Renal cortical epithelial cell (primary cell): ENCODE measurements around the gene SURF4. TPM values are rescaled to one million over a fixed set of nuclear protein-coding genes. Genes with fewer than 3 reads are reported as not detected.
"Not testable (repeated sequence)": the region's sequence is repeated elsewhere in the genome, so short reads cannot be mapped to it uniquely, and the experiment has no call there.

Experiments
- DNase-seq: peaks from one replicate; pipeline ENCODE4 v3.0.0-alpha.2; 2011; ENCODE audit warnings: low read depth
- total RNA-seq: library from RNA; depleted of rRNA; stranded (reverse); fragments of >200 nt; gene quantifications from 2 replicates; pipeline ENCODE4 v1.2.3, GENCODE V29; 2014

Gene SURF4
- total RNA-seq, 1 donor from 2014 or later, result 284 TPM

GRCh38 chr9:133334888-133335287 is 41.0 kb downstream of the SURF4 start:
- DNase-seq, result not testable (repeated sequence)

- no peak for DNase-seq
Observed at GRCh38 chr9:133334161-133334560, 41.7 kb downstream of the SURF4 start.

- DNase-seq, result no peak
Observed at GRCh38 chr9:133333566-133333965, 42.3 kb downstream of the SURF4 start.

DNA sequence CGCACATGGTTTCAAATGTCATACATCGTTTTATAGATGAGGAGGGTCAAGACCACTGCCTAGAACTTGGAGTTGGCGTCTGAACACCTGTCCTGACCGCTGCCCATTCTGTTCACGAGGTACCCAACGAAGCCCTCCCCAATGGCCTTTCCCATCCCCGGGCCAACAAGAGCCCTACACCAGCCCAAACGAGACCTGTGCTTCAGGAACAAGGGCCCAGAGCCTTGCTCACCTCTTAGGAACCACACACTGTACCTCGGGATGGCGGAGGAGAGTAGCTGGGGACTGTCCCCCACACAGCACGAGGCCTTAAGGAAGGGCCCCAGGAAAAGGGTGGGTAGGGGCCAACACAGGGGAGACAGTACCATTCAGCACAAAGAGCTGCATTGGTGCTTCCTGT is 42.8 kb downstream of the SURF4 start:
- no peak for DNase-seq

DNA sequence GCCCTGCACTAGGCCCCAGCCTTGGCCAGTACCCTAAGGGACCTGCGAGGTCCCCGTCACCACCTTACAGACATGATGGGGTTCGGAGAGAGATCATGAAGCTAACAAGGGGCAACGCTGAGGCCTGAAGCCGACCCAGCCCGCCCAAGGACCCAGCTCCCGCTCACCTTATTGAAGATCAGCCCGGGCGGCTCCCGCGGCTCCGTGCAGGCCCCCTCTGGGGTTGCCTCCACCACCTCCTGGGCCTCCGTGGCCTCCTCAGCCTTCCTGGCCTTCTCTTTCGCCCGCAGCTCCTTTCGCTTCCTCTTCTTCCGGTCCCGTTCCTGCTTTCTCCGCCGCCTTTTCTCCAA is 43.5 kb downstream of the SURF4 start:
- DNase-seq, result no peak

DNA sequence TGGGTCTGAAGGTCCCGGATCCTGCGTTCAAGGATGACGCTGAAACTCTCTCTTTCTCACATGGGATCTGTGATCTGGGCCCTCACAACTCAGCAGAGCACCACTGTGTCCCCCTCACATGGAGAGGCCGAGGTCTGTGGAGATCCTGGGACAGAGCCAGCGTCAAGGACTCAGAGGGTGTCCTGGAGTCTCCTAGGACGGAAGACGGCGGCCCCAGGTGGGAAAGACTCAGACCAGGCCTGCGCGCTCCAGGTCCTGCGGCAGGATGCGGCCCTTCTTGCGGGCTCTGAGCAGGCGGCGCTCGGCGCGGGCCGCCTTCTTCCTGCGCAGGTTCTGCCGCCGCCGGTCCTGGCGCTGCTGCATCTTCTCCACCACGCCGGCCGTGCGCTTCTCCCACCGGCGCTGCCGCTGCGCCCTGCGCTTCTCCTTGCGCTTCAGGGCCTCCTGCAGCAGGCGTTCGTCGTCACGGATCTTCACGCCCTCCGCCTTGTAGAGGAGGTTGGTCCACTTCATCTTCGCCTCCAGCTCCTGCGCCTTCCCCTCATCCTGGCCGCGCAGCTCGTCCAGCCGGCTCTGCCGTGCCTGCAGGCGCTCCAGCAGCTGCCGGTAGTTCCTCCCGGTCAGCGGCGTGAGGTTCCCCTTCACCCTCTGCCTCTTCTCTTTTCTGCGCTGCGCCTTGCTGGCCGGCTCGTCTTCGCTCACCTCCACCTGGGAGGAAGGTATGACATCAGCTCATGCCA is 44.0 kb downstream of the SURF4 start:
- DNase-seq, result no peak

DNA sequence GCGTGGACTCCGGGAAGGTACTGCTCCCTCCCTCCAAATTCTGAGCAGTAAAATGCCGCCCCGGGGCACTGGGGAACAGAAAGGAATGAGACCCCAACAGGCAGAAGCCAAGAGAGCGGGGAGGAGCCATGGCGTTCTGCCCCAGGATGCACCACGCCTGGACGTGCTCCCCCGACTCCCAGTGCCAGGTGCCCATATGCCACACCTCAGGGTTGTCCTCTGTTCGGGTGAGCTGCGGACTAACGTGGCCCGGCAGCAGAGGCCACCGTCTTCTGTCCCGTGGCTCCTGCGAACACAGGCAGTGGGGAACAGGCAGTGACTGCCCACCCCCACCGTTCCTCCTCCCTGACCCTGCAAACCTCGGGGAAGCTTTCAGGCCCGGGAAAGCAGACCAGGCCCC is 44.6 kb downstream of the SURF4 start:
- DNase-seq, result no peak

GRCh38 chr9:133329306-133330156 is 46.3 kb downstream of the SURF4 start:
- peak; percentile 30 for DNase-seq

- no peak for DNase-seq
Observed at GRCh38 chr9:133327834-133328484, 47.9 kb downstream of the SURF4 start.

DNA sequence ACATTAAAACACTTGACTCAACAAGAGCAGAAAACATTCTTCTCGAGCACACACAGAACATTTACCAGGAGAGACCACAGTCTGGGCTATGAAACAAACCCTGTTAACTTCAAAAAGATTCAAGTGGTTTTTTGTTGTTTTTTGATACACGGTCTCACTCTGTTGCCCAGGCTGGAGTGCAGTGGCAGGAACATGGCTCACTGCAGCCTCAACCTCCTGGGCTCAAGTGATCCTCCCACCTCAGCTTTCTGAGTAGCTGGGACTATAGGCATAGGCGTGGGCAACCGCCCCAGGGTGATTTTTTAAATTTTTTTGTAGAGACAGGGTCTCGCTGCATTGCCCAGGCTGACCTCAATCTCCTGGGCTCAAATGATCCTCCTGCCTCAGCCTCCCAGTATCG is 48.8 kb downstream of the SURF4 start:
- not testable (repeated sequence) for DNase-seq

- no peak for DNase-seq
Observed at GRCh38 chr9:133323991-133324703, 51.7 kb downstream of the SURF4 start.

DNA sequence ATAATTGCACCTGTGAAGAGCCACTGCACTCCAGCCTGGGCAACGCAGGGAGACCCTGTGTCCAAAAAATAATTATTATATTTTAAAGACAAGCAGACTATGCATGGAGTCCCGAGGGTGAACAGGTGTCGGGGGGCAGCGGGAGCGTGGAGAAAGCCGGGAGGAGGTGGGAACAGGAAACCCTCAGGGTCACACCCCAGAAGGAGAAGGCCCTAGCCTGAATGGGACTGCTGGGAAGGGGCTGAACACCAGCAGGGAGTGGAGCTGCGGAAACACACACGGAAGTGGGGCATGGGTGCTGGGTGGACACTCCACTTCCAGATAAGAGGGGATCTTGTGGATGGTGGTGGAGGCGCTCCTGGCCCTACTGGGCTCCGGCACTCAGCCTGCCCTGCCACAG is 52.6 kb downstream of the SURF4 start:
- no peak for DNase-seq

DNA sequence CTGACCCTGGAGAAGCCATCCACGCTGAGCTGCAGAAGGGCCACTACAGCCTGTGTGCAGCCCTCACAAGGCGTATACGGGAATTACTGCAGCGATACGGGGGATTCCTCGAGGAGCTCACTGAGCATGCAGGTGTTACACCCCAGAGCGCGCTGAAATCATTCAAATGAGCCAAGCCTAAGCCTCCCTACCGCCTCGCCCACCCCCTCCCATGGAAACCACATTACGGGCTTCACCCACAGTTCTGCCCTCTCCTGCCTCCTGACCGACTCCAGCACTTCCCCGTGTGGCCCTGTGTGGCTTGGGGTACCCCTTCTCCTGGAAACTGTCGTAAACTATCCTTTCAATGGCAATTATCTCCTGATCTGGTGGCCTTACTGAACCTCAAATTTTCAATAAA is 53.2 kb downstream of the SURF4 start:
- no peak for DNase-seq

- DNase-seq, result no peak
Observed at GRCh38 chr9:133321411-133321935, 54.4 kb downstream of the SURF4 start.

GRCh38 chr9:133320421-133320881 is 55.4 kb downstream of the SURF4 start:
- DNase-seq, result no peak

DNA sequence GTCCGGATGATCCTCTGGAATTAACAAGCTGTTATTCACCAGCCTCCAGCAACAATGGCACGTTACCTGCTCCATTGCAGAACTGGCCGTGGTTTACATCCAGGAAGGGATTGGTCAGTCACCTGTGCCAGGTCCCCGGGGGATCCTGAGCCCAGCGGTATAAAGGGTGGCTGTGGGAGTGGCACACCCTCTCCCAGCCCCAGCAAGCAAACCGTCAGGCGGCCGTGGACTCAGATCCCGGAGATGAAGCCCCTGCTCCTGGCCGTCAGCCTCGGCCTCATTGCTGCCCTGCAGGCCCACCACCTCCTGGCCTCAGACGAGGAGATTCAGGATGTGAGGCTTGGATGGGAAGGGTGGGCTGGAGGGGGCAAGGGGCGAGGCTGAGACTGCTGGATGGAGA is 58.3 kb downstream of the SURF4 start:
- DNase-seq, result not testable (repeated sequence)

GRCh38 chr9:133315997-133316396 is 59.9 kb downstream of the SURF4 start:
- DNase-seq, result no peak
